Coronary artery (tissue), 2 donors: ENCODE data around the gene LPP.
"Not testable (repeated sequence)": the region's sequence is repeated elsewhere in the genome, so short reads cannot be mapped to it uniquely, and the experiment has no call there.

Experiments used
- DNase-seq: peaks from one replicate; pipeline ENCODE4 v3.0.0-alpha.2; 2017; ENCODE audit warnings: low spot score
- H3K27ac ChIP-seq, 2 donors: fragments of 200-600 bp; sonication (generic); one replicate each; pipeline ENCODE4 v1.5.1; 2016 to 2019
- H3K4me3 ChIP-seq: fragments of 200-600 bp; sonication (generic); 2 replicates; pipeline ENCODE4 v1.5.1; 2016; ENCODE audit warnings: mild to moderate bottlenecking, moderate library complexity
- CTCF ChIP-seq: fragments of 200-600 bp; sonication (generic); IDR thresholded peaks from one replicate; pipeline ENCODE4 v1.5.1; 2019; ENCODE audit warnings: antibody characterized with exemption

The LPP gene

GRCh38 chr3:188604651-188605050 lies 450.7 kb downstream of the LPP start:
- no peak overlapping the region for H3K4me3 ChIP-seq
- DNase-seq = no peak
- TF ChIP-seq CTCF = no peak
- H3K27ac ChIP-seq = peak overlapping the region; percentile 55 to 77

- DNase-seq = no peak
- TF ChIP-seq CTCF = no peak
- Histone ChIP-seq H3K27ac (peak overlapping the region; percentile 55 to 77), H3K4me3 (no peak overlapping the region)
These were observed 451.3 kb downstream of the LPP start for GRCh38 chr3:188605231-188605630.

- H3K4me3 ChIP-seq = no peak overlapping the region
- no peak for DNase-seq
- peak overlapping the region; percentile 55 to 77 for H3K27ac ChIP-seq
- no peak for TF ChIP-seq CTCF
These were observed 451.9 kb downstream of the LPP start for GRCh38 chr3:188605905-188606304.

GRCh38 chr3:188607805-188608315 lies 453.9 kb downstream of the LPP start:
- TF ChIP-seq CTCF = no peak
- Histone ChIP-seq H3K27ac (peak overlapping the region; percentile 45 to 77), H3K4me3 (no peak overlapping the region)
- no peak for DNase-seq

- TF ChIP-seq CTCF = no peak
- Histone ChIP-seq H3K27ac (peak overlapping the region in 1 of 2 donors; percentile 77), H3K4me3 (no peak overlapping the region)
- DNase-seq = no peak
These were observed 454.4 kb downstream of the LPP start for GRCh38 chr3:188608401-188608800.

- DNase-seq, H3K4me3 ChIP-seq, H3K27ac ChIP-seq: not testable (repeated sequence)
These were observed 459.8 kb downstream of the LPP start for GRCh38 chr3:188613721-188614120.

- no peak overlapping the region for H3K27ac ChIP-seq
- no peak overlapping the region for H3K4me3 ChIP-seq
- no peak for DNase-seq
- no peak for TF ChIP-seq CTCF
These were observed 463.3 kb downstream of the LPP start for GRCh38 chr3:188617270-188617669.
